ENCODE results near the gene WNT7B. TPM values are rescaled to one million over a fixed set of nuclear protein-coding genes. Genes with fewer than 3 reads are reported as not detected.

Gene WNT7B
- total and polyA plus RNA-seq, 3 donors from 2014 or later = 0.65 to 1.9 (median 1.3) TPM

DNA sequence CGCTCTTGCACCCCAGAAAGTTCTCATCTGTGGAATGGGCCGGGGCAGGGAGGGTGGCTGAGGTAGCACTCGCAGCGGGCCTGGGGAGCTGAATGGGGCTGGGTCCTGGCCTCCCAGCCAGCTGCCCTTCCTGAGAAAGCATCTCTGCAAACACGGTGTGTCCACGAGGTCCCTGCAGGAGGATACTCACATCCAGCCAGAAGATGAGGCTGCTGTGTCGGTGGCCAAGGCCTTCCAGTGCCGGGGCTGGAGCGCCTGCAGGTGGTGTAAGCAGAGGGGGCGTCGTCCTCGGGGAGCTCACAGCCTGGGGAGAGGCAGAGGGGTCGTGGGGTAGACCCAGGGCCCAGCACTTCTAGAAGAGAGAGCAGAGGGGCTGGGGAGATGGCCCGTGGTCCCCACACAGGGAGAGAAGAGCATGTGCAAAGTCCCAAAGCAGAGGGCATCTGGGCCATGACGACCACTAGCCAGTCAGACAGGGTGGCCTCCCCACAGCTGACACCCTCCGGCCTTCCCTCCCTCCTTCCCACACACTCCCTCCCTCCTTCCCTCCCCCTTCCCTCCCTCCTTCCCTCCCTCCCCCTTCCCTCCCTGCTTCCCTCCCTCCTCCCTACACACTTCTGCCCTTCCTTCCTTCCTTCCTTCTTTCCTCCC is 97.9 kb downstream of the WNT7B start:
- no peaks in the 10 kb centered on the region for H3K36me3 ChIP-seq (ENCODE audit: low read depth, missing control alignments)
- no peaks in the 10 kb centered on the region for H3K9me3 ChIP-seq
- 65 to 71% methylated on average over 15 to 16 of the region's 16 CpGs for WGBS, 2 donors
- no peak for TF ChIP-seq POLR2A (IDR thresholded peaks at IDR 0.05)
- TF ChIP-seq, protein P1, sequence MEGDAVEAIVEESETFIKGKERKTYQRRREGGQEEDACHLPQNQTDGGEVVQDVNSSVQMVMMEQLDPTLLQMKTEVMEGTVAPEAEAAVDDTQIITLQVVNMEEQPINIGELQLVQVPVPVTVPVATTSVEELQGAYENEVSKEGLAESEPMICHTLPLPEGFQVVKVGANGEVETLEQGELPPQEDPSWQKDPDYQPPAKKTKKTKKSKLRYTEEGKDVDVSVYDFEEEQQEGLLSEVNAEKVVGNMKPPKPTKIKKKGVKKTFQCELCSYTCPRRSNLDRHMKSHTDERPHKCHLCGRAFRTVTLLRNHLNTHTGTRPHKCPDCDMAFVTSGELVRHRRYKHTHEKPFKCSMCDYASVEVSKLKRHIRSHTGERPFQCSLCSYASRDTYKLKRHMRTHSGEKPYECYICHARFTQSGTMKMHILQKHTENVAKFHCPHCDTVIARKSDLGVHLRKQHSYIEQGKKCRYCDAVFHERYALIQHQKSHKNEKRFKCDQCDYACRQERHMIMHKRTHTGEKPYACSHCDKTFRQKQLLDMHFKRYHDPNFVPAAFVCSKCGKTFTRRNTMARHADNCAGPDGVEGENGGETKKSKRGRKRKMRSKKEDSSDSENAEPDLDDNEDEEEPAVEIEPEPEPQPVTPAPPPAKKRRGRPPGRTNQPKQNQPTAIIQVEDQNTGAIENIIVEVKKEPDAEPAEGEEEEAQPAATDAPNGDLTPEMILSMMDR (IDR thresholded peaks at IDR 0.05) = no peak
- intact Hi-C loops (cut with DNase I; ENCODE audit: low total_unique reads) = no loop called here
- H3K27ac ChIP-seq = no peak overlapping the region
- H3K4me3 ChIP-seq = no peak overlapping the region
- H3K27me3 ChIP-seq = no peaks in the 10 kb centered on the region
- H3K4me1 ChIP-seq = peaks cover 8% of the 10 kb centered on the region
- DNase-seq = no peak

DNA sequence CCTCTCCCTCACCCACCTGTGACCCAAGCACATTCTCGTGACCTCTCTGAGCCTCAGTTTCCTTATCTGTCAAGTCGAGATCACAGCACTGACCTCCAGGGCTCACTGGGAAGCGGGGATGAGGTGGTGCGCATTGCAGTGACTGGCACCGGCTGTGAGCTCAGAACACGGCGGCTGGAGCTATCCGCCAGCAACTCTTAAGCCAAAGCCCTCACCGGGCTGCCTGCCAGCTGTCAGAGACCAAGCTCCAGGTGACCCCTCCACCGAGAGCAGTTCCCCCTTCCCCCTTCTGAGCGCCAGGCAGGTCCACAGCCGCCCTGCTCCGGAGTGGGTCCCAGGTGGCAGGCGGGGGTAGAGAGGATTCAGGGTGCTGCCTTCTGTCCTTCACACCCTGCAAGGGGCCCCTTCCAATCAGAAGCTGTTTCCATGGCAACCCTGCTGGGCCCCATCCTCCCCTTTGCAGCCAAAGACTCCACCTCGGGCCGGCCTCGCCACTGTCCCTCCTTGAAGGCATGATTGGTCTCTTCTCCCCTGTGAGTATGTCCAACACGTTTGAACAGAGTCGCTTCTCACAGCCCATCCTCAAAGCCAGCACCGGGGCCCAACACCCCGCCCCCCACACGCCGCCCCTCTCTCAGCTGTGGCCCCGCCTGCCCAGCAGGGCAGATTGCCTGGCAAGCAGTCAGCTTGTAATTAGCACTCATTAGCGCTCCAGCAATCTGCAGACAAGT is 98.7 kb downstream of the WNT7B start:
- intact Hi-C loops (cut with DNase I; ENCODE audit: low total_unique reads) = no loop called here
- TF ChIP-seq POLR2A (IDR thresholded peaks at IDR 0.05) = no peak
- TF ChIP-seq, protein P1 (IDR thresholded peaks at IDR 0.05) = no peak
- no peak overlapping the region for H3K27ac ChIP-seq
- H3K4me1 ChIP-seq = peaks cover 8% of the 10 kb centered on the region
- no peaks in the 10 kb centered on the region for H3K27me3 ChIP-seq
- peak; percentile 9 for DNase-seq
- H3K36me3 ChIP-seq (ENCODE audit: low read depth, missing control alignments) = no peaks in the 10 kb centered on the region
- H3K4me3 ChIP-seq = no peak overlapping the region
- H3K9me3 ChIP-seq = no peaks in the 10 kb centered on the region
- WGBS, 2 donors = 74 to 75% methylated on average over 16 to 25 of the region's 25 CpGs

DNA sequence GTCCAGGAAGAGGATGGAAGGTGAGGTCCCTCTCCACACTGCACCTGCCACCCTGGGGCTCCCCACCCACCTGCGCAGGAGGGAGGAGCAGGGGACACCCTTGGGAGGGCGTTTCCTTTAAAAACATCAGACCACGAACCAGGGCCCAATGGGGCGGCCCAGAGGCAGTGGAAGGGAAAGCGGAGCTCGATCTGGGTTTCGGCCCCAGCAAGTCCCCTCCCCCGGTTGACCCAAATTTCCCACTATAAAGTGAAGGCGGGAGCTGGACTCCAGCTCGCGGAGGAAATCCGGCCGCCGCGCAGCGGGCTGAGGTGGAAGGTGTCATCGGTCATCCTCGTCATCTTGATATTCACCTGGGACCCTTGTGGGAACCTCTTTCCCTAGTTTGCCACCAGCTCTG is 99.3 kb downstream of the WNT7B start:
- 83 to 89% methylated on average over 16 to 18 of the region's 18 CpGs for WGBS, 2 donors
- intact Hi-C loops (cut with DNase I; ENCODE audit: low total_unique reads) = no loop called here
- Histone ChIP-seq H3K9me3 (no peaks in the 10 kb centered on the region), H3K36me3 (ENCODE audit: low read depth, missing control alignments) (no peaks in the 10 kb centered on the region), H3K27me3 (no peaks in the 10 kb centered on the region), H3K4me3 (no peak overlapping the region), H3K27ac (no peak overlapping the region), H3K4me1 (peaks cover 8% of the 10 kb centered on the region)
- TF ChIP-seq, protein P1 (IDR thresholded peaks at IDR 0.05) = no peak
- TF ChIP-seq POLR2A (IDR thresholded peaks at IDR 0.05) = no peak
- peak; percentile 11 for DNase-seq

DNA sequence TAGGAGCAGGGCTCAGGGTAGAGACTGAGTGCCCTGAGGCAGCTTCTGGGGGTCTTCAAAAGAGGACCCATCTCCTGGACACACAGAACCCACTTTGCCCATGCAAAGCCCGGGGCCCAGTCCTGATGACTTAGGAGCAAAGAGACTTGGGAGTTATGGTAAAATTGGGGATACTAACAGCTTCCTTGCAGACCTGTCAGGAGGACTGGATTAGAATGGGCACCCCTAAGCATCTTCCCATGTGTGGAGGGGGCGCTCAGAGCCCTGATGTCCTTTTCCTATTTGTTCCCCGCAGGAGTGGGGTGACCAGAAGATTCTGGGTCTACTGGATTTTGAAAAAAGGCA is 100.0 kb downstream of the WNT7B start:
- no peak overlapping the region for H3K4me3 ChIP-seq
- H3K9me3 ChIP-seq = no peaks in the 10 kb centered on the region
- intact Hi-C loops (cut with DNase I; ENCODE audit: low total_unique reads) = no loop called here
- no peak overlapping the region for H3K27ac ChIP-seq
- H3K27me3 ChIP-seq = no peaks in the 10 kb centered on the region
- H3K36me3 ChIP-seq (ENCODE audit: low read depth, missing control alignments) = no peaks in the 10 kb centered on the region
- no peak for DNase-seq
- no peak for TF ChIP-seq POLR2A (IDR thresholded peaks at IDR 0.05)
- TF ChIP-seq, protein P1 (IDR thresholded peaks at IDR 0.05) = no peak
- 94 to 96% methylated on average over 3 of the region's 3 CpGs for WGBS, 2 donors
- H3K4me1 ChIP-seq = peaks cover 8% of the 10 kb centered on the region

All from testis (tissue), 3 donors.